ENCODE results near the gene DES. TPM values are rescaled to one million over a fixed set of nuclear protein-coding genes. Genes with fewer than 3 reads are reported as not detected.
A peak's percentile ranks its signal among the peaks of the same experiment; 100 is the strongest.

Gene DES
- total and polyA plus RNA-seq, 2 of the 13 experiments (the other 11 are each of a cell fraction or from before 2014, with no cell fraction given), result not detected

DNA sequence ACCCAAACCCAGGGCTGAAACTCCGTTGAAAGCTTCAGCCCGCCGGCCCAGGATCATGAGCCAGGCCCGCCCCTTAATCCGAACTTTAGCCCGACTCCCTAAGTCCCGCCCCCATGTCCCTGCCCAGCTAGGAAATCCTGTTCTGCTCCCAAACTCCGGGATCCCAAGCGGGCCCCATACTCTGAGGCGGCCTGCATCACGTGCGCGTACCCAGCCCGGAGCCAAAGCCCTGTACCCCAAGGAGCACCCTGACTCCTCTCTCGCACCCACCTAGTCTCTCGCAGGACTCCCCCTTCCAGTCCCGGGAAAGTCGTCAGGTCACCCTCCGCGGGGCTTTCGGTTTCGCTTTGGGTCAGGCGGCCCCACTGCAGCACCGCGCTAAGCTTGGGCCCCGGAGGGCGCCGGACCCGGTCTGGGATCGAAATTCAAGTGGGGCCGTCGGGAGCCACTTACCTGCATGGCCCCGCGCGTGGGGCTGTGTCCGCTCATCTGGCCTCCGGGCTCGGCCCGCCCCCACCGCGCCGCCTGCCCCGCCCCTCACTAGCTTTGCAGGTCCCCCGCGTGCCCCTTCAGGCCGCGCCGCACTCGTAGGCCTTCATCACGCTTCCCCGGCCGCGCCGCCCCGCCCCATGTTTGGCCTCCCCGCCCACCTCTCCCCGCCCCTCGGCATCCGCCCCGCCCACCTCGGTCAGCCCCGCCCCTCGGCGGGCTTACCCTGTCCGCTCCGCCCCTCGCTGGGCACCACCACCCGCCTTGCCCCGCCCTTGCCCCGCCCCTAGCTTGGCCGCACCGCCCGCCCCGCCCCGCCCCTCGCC, 30.7 kb upstream of the DES start, which contains the start of gene DNPEP (continued):
- TF ChIP-seq, protein P1, sequence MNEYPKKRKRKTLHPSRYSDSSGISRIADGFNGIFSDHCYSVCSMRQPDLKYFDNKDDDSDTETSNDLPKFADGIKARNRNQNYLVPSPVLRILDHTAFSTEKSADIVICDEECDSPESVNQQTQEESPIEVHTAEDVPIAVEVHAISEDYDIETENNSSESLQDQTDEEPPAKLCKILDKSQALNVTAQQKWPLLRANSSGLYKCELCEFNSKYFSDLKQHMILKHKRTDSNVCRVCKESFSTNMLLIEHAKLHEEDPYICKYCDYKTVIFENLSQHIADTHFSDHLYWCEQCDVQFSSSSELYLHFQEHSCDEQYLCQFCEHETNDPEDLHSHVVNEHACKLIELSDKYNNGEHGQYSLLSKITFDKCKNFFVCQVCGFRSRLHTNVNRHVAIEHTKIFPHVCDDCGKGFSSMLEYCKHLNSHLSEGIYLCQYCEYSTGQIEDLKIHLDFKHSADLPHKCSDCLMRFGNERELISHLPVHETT (CRISPR knock-in tag; conservative IDR thresholded peaks at IDR 0.05), result 0 out of 2 replicates have a peak, but pooled peaks have one; percentile 53
- TF ChIP-seq TEAD2 (CRISPR knock-in tag; IDR thresholded peaks at IDR 0.05), result no peak
- peak; percentile 14; the same call in 1 of the 2 replicates for TF ChIP-seq SOX5 (CRISPR knock-in tag; IDR thresholded peaks at IDR 0.05; ENCODE audit: borderline replicate concordance)
- TF ChIP-seq FOXC1 (CRISPR knock-in tag; IDR thresholded peaks at IDR 0.05; ENCODE audit: borderline replicate concordance), result peak; percentile 69; the same call in 1 of the 2 replicates
- TF ChIP-seq, protein P2, sequence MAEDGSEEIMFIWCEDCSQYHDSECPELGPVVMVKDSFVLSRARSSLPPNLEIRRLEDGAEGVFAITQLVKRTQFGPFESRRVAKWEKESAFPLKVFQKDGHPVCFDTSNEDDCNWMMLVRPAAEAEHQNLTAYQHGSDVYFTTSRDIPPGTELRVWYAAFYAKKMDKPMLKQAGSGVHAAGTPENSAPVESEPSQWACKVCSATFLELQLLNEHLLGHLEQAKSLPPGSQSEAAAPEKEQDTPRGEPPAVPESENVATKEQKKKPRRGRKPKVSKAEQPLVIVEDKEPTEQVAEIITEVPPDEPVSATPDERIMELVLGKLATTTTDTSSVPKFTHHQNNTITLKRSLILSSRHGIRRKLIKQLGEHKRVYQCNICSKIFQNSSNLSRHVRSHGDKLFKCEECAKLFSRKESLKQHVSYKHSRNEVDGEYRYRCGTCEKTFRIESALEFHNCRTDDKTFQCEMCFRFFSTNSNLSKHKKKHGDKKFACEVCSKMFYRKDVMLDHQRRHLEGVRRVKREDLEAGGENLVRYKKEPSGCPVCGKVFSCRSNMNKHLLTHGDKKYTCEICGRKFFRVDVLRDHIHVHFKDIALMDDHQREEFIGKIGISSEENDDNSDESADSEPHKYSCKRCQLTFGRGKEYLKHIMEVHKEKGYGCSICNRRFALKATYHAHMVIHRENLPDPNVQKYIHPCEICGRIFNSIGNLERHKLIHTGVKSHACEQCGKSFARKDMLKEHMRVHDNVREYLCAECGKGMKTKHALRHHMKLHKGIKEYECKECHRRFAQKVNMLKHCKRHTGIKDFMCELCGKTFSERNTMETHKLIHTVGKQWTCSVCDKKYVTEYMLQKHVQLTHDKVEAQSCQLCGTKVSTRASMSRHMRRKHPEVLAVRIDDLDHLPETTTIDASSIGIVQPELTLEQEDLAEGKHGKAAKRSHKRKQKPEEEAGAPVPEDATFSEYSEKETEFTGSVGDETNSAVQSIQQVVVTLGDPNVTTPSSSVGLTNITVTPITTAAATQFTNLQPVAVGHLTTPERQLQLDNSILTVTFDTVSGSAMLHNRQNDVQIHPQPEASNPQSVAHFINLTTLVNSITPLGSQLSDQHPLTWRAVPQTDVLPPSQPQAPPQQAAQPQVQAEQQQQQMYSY (CRISPR knock-in tag; IDR thresholded peaks at IDR 0.05), result no peak
- TF ChIP-seq SP2 (CRISPR knock-in tag; IDR thresholded peaks at IDR 0.05), result peak; percentile 50
- no peak for TF ChIP-seq LCORL (IDR thresholded peaks at IDR 0.05)
- TF ChIP-seq LCORL (CRISPR knock-in tag; IDR thresholded peaks at IDR 0.05), result peak; percentile 66; the same call in 1 of the 2 replicates
- peak; percentile 81 for TF ChIP-seq ZNF230 (CRISPR knock-in tag; IDR thresholded peaks at IDR 0.05)
- TF ChIP-seq, protein P3, sequence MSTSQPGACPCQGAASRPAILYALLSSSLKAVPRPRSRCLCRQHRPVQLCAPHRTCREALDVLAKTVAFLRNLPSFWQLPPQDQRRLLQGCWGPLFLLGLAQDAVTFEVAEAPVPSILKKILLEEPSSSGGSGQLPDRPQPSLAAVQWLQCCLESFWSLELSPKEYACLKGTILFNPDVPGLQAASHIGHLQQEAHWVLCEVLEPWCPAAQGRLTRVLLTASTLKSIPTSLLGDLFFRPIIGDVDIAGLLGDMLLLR (CRISPR knock-in tag; IDR thresholded peaks at IDR 0.05), result peak; percentile 55
- TF ChIP-seq ZNF891 (CRISPR knock-in tag; IDR thresholded peaks at IDR 0.05), result peak; percentile 83
- TF ChIP-seq, protein P4, sequence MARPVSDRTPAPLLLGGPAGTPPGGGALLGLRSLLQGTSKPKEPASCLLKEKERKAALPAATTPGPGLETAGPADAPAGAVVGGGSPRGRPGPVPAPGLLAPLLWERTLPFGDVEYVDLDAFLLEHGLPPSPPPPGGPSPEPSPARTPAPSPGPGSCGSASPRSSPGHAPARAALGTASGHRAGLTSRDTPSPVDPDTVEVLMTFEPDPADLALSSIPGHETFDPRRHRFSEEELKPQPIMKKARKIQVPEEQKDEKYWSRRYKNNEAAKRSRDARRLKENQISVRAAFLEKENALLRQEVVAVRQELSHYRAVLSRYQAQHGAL (CRISPR knock-in tag; IDR thresholded peaks at IDR 0.05; ENCODE audit: not compliant biosample characterization), result no peak
- peak; percentile 30; the same call in 1 of the 2 replicates for TF ChIP-seq MIER2 (CRISPR knock-in tag; IDR thresholded peaks at IDR 0.05)
- TF ChIP-seq ZBTB42 (CRISPR knock-in tag; IDR thresholded peaks at IDR 0.05), result peak; percentile 78; the same call in 1 of the 2 replicates
- no peak; the same call in 1 of the 2 replicates for TF ChIP-seq GABPA (IDR thresholded peaks at IDR 0.05; ENCODE audit: low read depth, low read length)
- 0 out of 2 replicates have a peak, but pooled peaks have one; percentile 42 for TF ChIP-seq GABPA (CRISPR knock-in tag; IDR thresholded peaks at IDR 0.05; ENCODE audit: low read depth)
- TF ChIP-seq ZNF616 (CRISPR knock-in tag; IDR thresholded peaks at IDR 0.05; ENCODE audit: low read depth), result no peak
- TF ChIP-seq SUZ12 (IDR thresholded peaks at IDR 0.05; ENCODE audit: low read depth, low read length), result no peak
- no peak for TF ChIP-seq ZSCAN12 (CRISPR knock-in tag; IDR thresholded peaks at IDR 0.05)
- TF ChIP-seq ZNF552 (CRISPR knock-in tag; IDR thresholded peaks at IDR 0.05; ENCODE audit: borderline replicate concordance), result no peak
- TF ChIP-seq POLR2G (IDR thresholded peaks at IDR 0.05; ENCODE audit: low read depth, low read length), result peak; percentile 92
- TF ChIP-seq SALL1 (CRISPR knock-in tag; IDR thresholded peaks at IDR 0.05), result peak; percentile 65
- peak; percentile 93 for TF ChIP-seq ZNF563 (CRISPR knock-in tag; IDR thresholded peaks at IDR 0.05)

All from HepG2 (cell line).